Neural progenitor cell (in vitro differentiated cells): ENCODE measurements around the gene ITPRID1. TPM values are rescaled to one million over a fixed set of nuclear protein-coding genes. Genes with fewer than 3 reads are reported as not detected.

Experiments
- DNase-seq: peaks from one replicate; pipeline ENCODE4 v3.0.0-alpha.2; 2016; ENCODE audit warnings: low spot score
- H2AFZ ChIP-seq: fragments of 200-600 bp; sonication (generic); replicated peaks from 2 replicates; pipeline ENCODE4 v1.6.1; 2016; ENCODE audit warnings: antibody characterized with exemption
- H3F3A ChIP-seq: fragments of 200-600 bp; sonication (generic); 2 replicates; pipeline ENCODE4 v1.6.1; 2016; ENCODE audit warnings: antibody characterized with exemption, low read depth
- H3K27ac ChIP-seq: fragments of 200-600 bp; sonication (generic); 2 replicates; pipeline ENCODE4 v1.5.1; 2016; ENCODE audit warnings: mild to moderate bottlenecking
- H3K27me3 ChIP-seq: fragments of 200-600 bp; sonication (generic); 2 replicates; pipeline ENCODE4 v1.6.1; 2016; ENCODE audit warnings: mild to moderate bottlenecking, moderate library complexity
- H3K36me3 ChIP-seq: fragments of 200-600 bp; sonication (generic); 2 replicates; pipeline ENCODE4 v1.5.1; 2016
- H3K4me1 ChIP-seq: fragments of 200-600 bp; sonication (generic); 2 replicates; pipeline ENCODE4 v1.6.1; 2016; ENCODE audit warnings: mixed run types
- H3K4me2 ChIP-seq: fragments of 200-600 bp; sonication (generic); 2 replicates; pipeline ENCODE4 v1.6.1; 2016
- H3K4me3 ChIP-seq: fragments of 200-600 bp; sonication (generic); 2 replicates; pipeline ENCODE4 v1.5.1; 2016
- H3K79me2 ChIP-seq: fragments of 200-600 bp; sonication (generic); 2 replicates; pipeline ENCODE4 v1.6.1; 2016; ENCODE audit warnings: low read depth
- H3K9ac ChIP-seq: fragments of 200-600 bp; sonication (generic); 2 replicates; pipeline ENCODE4 v1.6.1; 2016
- H3K9me3 ChIP-seq: fragments of 200-600 bp; sonication (generic); 2 replicates; pipeline ENCODE4 v1.5.1; 2016; ENCODE audit warnings: low read depth
- H4K20me1 ChIP-seq: fragments of 200-600 bp; sonication (generic); 2 replicates; pipeline ENCODE4 v1.6.1; 2016; ENCODE audit warnings: low read depth
- H3K27ac Mint-ChIP-seq: 3 replicates; pipeline ENCODE4 v1.8.0; 2021; ENCODE audit warnings: mixed read lengths
- H3K27me3 Mint-ChIP-seq: 2 replicates; pipeline ENCODE4 v1.8.0; 2022; ENCODE audit warnings: low read depth, mild to moderate bottlenecking, inconsistent platforms, moderate library complexity, mixed read lengths; ENCODE audit not compliant: insufficient read depth
- H3K36me3 Mint-ChIP-seq: 3 replicates; pipeline ENCODE4 v1.8.0; 2021; ENCODE audit warnings: mixed read lengths
- H3K4me1 Mint-ChIP-seq: 3 replicates; pipeline ENCODE4 v1.8.0; 2021; ENCODE audit warnings: mixed read lengths
- H3K4me3 Mint-ChIP-seq: 3 replicates; pipeline ENCODE4 v1.8.0; 2021; ENCODE audit warnings: mild to moderate bottlenecking, moderate library complexity, mixed read lengths
- H3K9me3 Mint-ChIP-seq: 3 replicates; pipeline ENCODE4 v1.8.0; 2020; ENCODE audit warnings: mixed read lengths
- EZH2 ChIP-seq: fragments of 200-600 bp; sonication (generic); IDR thresholded peaks from 2 replicates; pipeline ENCODE4 v1.6.1; 2017; ENCODE audit warnings: antibody characterized with exemption, mild to moderate bottlenecking, moderate library complexity
- EZH2phosphoT487 ChIP-seq: fragments of 200-600 bp; sonication (generic); IDR thresholded peaks from 2 replicates; pipeline ENCODE4 v1.6.1; 2017; ENCODE audit warnings: antibody characterized with exemption
- total RNA-seq: library from RNA; depleted of rRNA; stranded (reverse); fragments of >200 nt; gene quantifications from 2 replicates; pipeline ENCODE4 v1.2.3, GENCODE V29; 2015; ENCODE audit warnings: low replicate concordance
- TF ChIP-seq, protein P1 (sequence below): fragments of 200-600 bp; sonication (generic); IDR thresholded peaks from 2 replicates; pipeline ENCODE4 v1.5.1; 2017; ENCODE audit warnings: antibody characterized with exemption, mild to moderate bottlenecking

Gene ITPRID1
- total RNA-seq, 1 donor from 2014 or later, result not detected

DNA sequence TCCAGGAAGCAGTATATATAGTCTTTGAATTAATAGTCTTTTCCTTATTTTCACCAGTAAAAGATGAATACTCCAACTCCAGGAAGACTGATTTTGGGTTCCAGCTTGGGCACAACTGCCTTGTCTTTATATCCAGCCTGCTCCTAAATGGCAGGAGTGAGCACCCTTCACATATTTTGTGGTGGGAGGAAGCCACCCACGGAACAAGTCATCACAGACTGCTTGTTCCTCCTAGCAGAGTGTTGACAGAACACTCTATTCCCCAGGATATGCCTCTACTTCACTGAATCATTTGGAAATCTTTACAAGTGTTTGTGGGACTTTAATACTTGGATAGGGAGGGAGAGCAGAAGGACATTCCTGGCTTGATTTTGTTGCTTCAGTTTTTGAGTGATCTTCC is 31.7 kb downstream of the ITPRID1 start:
- Mint-ChIP-seq H3K27ac (no peak overlapping the region), H3K27me3 (no peaks in the 10 kb centered on the region), H3K4me3 (no peak overlapping the region), H3K4me1 (no peaks in the 10 kb centered on the region), H3K9me3 (no peaks in the 10 kb centered on the region), H3K36me3 (no peaks in the 10 kb centered on the region)
- Histone ChIP-seq H4K20me1 (no peaks in the 10 kb centered on the region), H3K9ac (no peak overlapping the region), H3K27ac (no peak overlapping the region), H3K4me1 (no peaks in the 10 kb centered on the region), H3K79me2 (no peaks in the 10 kb centered on the region), H3K4me2 (no peak overlapping the region), H2AFZ (no peak overlapping the region), H3K9me3 (no peaks in the 10 kb centered on the region), H3K36me3 (no peaks in the 10 kb centered on the region), H3K4me3 (no peak overlapping the region), H3F3A (no peaks in the 10 kb centered on the region), H3K27me3 (no peaks in the 10 kb centered on the region)
- no peak for DNase-seq
- TF ChIP-seq, protein P1, sequence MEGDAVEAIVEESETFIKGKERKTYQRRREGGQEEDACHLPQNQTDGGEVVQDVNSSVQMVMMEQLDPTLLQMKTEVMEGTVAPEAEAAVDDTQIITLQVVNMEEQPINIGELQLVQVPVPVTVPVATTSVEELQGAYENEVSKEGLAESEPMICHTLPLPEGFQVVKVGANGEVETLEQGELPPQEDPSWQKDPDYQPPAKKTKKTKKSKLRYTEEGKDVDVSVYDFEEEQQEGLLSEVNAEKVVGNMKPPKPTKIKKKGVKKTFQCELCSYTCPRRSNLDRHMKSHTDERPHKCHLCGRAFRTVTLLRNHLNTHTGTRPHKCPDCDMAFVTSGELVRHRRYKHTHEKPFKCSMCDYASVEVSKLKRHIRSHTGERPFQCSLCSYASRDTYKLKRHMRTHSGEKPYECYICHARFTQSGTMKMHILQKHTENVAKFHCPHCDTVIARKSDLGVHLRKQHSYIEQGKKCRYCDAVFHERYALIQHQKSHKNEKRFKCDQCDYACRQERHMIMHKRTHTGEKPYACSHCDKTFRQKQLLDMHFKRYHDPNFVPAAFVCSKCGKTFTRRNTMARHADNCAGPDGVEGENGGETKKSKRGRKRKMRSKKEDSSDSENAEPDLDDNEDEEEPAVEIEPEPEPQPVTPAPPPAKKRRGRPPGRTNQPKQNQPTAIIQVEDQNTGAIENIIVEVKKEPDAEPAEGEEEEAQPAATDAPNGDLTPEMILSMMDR, result no peak
- TF ChIP-seq EZH2 (no peak), EZH2phosphoT487 (no peak)

DNA sequence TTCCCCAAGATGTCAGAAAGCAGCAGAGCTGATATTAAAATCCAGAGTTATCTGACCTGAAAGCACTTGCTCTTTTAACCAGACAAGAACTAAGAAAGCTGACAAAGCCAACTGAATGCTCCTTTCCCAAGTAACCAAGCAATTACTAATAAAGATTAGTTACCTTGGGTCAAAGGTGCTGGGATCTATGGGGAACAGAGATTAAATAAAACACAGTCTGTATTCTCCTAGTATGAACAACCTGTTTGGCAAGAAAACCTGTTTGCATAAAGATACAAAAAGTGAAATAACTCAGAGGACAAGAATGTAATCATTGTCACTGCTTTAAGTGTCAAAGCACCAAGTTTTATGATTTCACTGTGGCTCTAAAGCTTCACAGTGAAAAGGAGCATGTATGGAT is 35.7 kb downstream of the ITPRID1 start:
- Histone ChIP-seq H2AFZ (no peak overlapping the region), H3K79me2 (no peaks in the 10 kb centered on the region), H3K9me3 (no peaks in the 10 kb centered on the region), H4K20me1 (no peaks in the 10 kb centered on the region), H3K27ac (no peak overlapping the region), H3F3A (no peaks in the 10 kb centered on the region), H3K4me2 (no peak overlapping the region), H3K27me3 (no peaks in the 10 kb centered on the region), H3K9ac (no peak overlapping the region), H3K4me3 (no peak overlapping the region), H3K36me3 (no peaks in the 10 kb centered on the region), H3K4me1 (no peaks in the 10 kb centered on the region)
- Mint-ChIP-seq H3K4me1 (no peaks in the 10 kb centered on the region), H3K36me3 (no peaks in the 10 kb centered on the region), H3K27ac (no peak overlapping the region), H3K4me3 (no peak overlapping the region), H3K9me3 (no peaks in the 10 kb centered on the region), H3K27me3 (no peaks in the 10 kb centered on the region)
- TF ChIP-seq EZH2phosphoT487, result no peak
- TF ChIP-seq, protein P1, result no peak
- no peak for TF ChIP-seq EZH2
- DNase-seq, result no peak

DNA sequence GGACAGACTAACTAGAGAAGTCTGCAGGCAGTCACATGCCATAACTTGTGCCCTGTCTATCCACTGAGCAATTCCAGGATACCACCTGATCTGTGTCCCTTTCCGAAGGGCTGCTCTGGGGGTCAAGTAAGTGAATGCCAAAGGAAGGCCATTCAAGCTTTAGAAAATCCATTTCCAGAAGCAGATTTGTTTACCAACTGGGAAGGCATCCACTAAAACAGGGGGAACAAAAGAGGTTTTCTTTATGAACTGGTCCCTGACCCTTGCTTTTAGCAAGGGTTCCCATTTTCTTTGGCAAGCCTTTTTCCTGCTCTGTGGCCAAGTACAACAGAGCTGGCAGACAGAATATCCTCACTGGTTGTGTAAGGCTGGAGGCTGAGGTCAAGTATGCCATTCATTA is 36.5 kb downstream of the ITPRID1 start:
- no peaks in the 10 kb centered on the region for H3K9me3 Mint-ChIP-seq
- Histone ChIP-seq H3K27me3 (no peaks in the 10 kb centered on the region), H3K9me3 (no peaks in the 10 kb centered on the region), H3K4me1 (no peaks in the 10 kb centered on the region), H3K4me3 (no peak overlapping the region), H3K27ac (no peak overlapping the region), H3K9ac (no peak overlapping the region), H3K79me2 (no peaks in the 10 kb centered on the region), H3K36me3 (no peaks in the 10 kb centered on the region), H4K20me1 (no peaks in the 10 kb centered on the region), H3K4me2 (no peak overlapping the region), H3F3A (no peaks in the 10 kb centered on the region), H2AFZ (no peak overlapping the region)
- H3K27me3 Mint-ChIP-seq, result no peaks in the 10 kb centered on the region
- TF ChIP-seq, protein P1, result no peak
- TF ChIP-seq EZH2 (no peak), EZH2phosphoT487 (no peak)
- no peak overlapping the region for H3K4me3 Mint-ChIP-seq
- no peak overlapping the region for H3K27ac Mint-ChIP-seq
- H3K4me1 Mint-ChIP-seq, result no peaks in the 10 kb centered on the region
- H3K36me3 Mint-ChIP-seq, result no peaks in the 10 kb centered on the region
- no peak for DNase-seq

DNA sequence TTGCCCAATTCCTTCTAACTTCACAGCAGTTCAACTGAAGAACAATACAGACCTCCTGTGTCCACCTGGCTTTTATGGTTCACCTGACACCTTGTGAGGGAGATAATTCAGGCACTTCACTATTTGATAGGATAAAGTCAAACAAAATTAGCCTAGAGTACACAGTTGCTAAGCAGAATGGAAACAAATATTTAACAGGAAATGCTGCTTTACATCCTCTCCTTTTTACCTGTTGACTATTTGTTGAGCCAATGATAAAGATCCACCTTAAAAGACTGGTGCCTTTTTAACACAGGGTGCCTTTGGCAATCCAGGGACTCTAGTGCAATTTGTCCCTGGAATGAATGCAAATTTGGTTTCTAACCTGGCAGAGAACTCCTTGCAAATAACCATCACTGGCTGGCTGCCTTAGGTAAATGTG is 39.8 kb downstream of the ITPRID1 start:
- H3K79me2 ChIP-seq, result no peaks in the 10 kb centered on the region
- Mint-ChIP-seq H3K27me3 (peaks cover 2% of the 10 kb centered on the region), H3K4me3 (no peak overlapping the region), H3K36me3 (no peaks in the 10 kb centered on the region), H3K4me1 (no peaks in the 10 kb centered on the region), H3K9me3 (no peaks in the 10 kb centered on the region), H3K27ac (no peak overlapping the region)
- H3K4me3 ChIP-seq, result no peak overlapping the region
- H3K4me1 ChIP-seq, result no peaks in the 10 kb centered on the region
- no peaks in the 10 kb centered on the region for H3K27me3 ChIP-seq
- H3K36me3 ChIP-seq, result no peaks in the 10 kb centered on the region
- no peaks in the 10 kb centered on the region for H3K9me3 ChIP-seq
- H4K20me1 ChIP-seq, result no peaks in the 10 kb centered on the region
- TF ChIP-seq EZH2, result no peak
- TF ChIP-seq, protein P1, result no peak
- TF ChIP-seq EZH2phosphoT487, result no peak
- no peak for DNase-seq
- H3K4me2 ChIP-seq, result no peak overlapping the region
- no peak overlapping the region for H3K27ac ChIP-seq
- H2AFZ ChIP-seq, result no peak overlapping the region
- H3F3A ChIP-seq, result no peaks in the 10 kb centered on the region
- no peak overlapping the region for H3K9ac ChIP-seq
